HL-60 (cell line): ENCODE data around the gene CLIC4.

Experiments
- GABPA ChIP-seq: IDR thresholded peaks from 2 replicates; pipeline ENCODE4 v1.6.1; 2012; ENCODE audit warnings: low read depth
- POLR2AphosphoS5 ChIP-seq: IDR thresholded peaks from 2 replicates; pipeline ENCODE4 v1.6.1; 2012; ENCODE audit warnings: low read depth
- REST ChIP-seq: IDR thresholded peaks from 2 replicates; pipeline ENCODE4 v1.6.1; 2012; ENCODE audit warnings: low read depth; ENCODE audit not compliant: insufficient replicate concordance
- TF ChIP-seq, protein P1 (sequence below): IDR thresholded peaks from one replicate; pipeline ENCODE4 v1.5.1; 2011; ENCODE audit warnings: low read length, control low read depth, inconsistent platforms; ENCODE audit not compliant: insufficient read depth

DNA sequence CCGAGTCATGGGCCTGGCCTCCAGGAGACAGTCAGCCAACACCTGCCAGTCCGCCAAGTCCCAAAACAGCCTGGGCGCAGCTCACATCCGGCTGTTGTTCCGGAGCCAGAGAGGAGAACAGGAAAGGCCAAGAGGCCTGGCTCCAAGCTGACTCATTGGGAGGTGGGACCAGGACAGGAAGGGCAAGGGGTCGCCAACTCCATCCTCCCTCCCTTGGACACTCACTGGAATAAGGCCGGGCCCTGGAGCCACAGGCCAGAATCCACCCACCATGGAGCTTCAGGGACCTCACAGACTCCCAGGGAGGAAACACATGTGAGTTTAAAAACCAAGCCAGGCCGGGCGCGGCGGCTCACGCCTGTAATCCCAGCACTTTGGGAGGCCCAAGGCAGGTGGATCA, 25.1 kb upstream of the CLIC4 start:
- TF ChIP-seq, protein P1, sequence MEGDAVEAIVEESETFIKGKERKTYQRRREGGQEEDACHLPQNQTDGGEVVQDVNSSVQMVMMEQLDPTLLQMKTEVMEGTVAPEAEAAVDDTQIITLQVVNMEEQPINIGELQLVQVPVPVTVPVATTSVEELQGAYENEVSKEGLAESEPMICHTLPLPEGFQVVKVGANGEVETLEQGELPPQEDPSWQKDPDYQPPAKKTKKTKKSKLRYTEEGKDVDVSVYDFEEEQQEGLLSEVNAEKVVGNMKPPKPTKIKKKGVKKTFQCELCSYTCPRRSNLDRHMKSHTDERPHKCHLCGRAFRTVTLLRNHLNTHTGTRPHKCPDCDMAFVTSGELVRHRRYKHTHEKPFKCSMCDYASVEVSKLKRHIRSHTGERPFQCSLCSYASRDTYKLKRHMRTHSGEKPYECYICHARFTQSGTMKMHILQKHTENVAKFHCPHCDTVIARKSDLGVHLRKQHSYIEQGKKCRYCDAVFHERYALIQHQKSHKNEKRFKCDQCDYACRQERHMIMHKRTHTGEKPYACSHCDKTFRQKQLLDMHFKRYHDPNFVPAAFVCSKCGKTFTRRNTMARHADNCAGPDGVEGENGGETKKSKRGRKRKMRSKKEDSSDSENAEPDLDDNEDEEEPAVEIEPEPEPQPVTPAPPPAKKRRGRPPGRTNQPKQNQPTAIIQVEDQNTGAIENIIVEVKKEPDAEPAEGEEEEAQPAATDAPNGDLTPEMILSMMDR = no peak
- TF ChIP-seq POLR2AphosphoS5 = no peak
- no peak for TF ChIP-seq REST
- no peak for TF ChIP-seq GABPA
